HG03064 (cell line): Measurements from ENCODE around the gene MEI1.
A peak's percentile ranks its signal among the peaks of the same experiment; 100 is the strongest.

Source experiments
- ATAC-seq: cut with Tn5 transposase; IDR thresholded peaks from one replicate; pipeline ENCODE4 v1.9.1; 2021; ENCODE audit warnings: low read depth; ENCODE audit not compliant: unreplicated experiment

Gene MEI1

DNA sequence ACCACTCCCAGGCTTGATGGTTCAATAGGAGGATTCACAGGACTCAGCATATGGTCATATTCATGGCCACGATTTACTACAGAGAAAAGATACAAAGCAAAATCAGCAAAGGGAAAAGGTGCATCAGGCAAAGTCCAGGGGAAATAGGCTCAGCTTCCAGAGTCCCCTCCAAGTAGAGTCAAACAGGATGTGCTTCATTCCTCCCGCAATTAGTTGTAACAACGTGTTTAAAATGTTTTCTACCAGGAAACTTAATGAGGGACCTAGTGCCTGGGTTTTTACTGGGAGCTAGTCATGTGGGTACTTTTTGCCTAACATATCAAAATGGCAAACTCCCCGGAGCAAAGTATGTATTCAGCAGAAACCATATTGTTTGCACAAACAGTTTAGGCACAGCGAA is 118.7 kb downstream of the MEI1 start:
- no peak for ATAC-seq

DNA sequence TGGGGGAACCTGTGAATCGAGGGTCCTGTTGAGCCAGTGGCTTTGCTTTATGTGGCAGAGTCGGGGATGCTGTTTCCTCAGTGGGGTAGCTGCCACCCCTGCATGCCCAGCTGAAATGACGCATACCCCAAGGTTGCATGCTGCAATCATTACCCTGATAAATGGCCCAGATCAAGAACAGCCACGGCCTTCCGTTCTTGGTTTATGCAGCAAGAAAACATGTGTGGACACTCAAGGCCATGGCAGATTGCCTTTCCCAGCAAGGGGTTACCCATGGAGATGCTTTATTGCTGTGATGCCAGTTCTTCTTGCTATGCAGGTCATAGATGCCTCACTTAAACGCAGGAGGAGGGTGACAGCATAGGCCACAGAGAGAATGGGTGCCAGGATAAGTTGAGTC is 119.3 kb downstream of the MEI1 start:
- no peak for ATAC-seq

DNA sequence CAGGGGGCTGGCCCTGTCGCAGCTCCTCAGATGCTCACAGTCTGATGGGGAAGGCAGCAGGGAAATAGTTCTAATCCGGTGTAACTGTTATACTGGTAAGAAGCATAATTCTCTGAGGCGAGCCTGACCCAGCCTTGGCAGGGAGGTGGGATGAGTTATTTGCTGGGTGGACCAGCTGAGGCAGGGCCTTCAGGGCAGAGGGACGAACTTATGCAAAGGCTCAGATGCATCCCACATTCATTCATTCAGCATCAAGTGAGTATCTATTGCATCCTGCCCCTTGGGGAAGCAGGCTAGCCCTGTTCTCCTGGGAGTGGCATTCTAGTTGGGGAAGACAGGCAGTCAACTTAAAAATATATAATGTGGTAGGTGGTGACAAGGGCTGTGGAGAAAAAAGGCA is 120.0 kb downstream of the MEI1 start:
- ATAC-seq, result no peak

DNA sequence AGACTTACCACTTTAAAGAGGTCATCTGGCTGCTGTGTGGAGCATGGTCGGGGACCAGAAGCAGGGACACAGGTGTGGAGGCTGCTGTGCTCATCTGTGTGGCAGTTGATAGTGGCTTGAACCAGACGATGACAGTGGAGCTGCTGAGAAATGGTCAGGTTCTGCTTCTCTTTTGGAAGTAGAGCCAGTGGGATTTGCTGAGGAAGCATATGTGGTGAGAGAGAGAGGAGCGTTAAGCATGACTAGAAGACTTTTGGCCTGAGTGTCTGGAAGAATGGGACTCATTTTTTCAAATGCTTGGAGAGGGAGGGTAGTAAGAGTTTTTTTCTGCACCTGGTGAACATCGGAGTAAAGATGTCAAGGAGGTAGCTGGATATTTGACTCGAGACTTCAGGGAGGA is 121.1 kb downstream of the MEI1 start:
- ATAC-seq, result no peak

DNA sequence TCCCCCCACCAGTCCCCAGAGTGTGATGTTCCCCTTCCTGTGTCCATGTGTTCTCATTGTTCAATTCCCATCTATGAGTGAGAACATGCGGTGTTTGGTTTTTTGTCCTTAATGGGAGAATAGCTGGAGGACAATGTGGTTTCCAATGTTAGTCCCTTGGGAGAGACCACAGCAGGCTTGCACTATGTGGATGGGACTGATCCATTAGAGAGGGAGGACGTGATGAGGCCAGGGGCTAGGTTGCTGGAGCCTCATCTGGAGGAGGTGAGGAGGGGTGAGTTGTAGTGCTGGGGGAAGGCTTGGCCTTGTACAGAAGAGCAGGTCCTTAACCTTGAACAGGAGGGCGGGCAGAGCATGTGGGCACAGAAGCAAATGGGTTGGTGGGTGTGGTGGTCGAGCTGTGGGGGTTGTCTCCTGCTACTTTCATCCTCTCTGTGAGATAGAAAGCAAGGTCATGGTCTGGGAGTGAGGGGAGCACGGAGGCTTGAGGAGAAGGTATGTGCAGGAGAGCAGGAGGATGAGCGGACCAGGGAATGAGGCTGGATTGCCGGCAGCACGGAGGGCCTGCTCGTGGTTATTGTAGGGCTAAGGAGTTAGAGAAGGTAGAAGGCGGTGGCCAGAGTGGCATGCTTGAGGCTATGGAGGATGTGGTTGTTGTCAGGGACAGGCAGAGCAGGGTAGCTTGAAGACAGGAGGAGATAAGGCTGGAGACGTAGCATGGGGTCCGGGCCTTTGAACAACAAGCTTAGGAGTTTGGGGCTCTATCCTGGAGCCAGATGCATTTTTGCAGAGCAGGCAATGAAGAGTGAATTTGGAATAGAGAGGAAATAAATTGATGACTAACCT is 122.4 kb downstream of the MEI1 start:
- no peak for ATAC-seq

DNA sequence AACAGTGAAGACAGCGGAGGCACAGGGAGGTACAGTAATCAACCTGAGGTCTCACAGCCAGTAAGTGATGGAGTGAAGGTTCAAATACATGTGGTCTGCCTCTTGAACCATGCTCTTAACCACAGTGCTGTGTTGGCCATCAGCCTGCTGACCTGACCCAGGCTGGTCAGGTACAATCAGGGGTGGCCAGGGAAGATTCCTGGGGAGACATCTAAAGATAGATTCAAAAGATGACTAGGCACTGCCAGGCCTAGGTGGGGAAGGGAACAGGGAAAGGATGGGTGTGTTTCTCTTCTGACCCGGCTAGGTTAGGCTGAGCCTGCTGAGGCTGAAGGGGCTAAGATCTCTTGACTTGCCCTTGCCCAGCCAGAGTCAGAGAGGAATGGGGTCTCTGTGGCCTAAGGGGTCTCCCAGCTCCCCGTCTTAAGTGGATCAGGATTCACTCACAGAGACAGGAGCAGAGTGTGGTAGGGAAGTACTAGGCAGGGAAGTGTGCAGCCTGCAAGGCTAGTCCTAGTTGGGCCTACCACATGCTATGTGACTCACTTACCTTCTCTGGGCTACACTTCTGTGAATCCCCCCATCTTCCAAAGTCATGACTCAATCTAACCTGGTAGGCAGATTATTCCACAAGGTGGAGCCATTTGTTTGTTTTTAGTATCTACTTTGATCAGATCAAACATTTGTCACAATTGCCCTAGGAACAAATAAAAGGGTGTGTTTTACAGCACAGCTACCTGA is 123.2 kb downstream of the MEI1 start:
- ATAC-seq, result no peak

DNA sequence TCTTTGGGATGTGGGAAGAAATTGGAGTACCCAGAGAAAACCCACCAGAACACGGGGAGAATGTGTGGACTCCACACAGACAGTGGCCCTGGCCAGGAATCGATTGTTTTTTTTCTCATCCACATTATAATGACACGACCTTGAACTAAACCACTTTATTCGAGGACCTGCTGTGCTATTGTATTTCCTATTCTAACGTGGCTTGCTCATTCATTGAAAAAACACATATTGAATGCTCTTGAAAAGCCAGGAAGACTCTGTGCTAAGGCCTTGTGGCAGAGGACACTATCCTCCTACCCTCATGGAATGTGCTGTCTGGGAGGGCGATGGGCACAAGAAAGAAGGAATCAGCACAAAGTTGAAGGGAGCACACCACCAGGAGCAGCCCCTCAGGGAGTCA is 124.5 kb downstream of the MEI1 start:
- ATAC-seq, result no peak

DNA sequence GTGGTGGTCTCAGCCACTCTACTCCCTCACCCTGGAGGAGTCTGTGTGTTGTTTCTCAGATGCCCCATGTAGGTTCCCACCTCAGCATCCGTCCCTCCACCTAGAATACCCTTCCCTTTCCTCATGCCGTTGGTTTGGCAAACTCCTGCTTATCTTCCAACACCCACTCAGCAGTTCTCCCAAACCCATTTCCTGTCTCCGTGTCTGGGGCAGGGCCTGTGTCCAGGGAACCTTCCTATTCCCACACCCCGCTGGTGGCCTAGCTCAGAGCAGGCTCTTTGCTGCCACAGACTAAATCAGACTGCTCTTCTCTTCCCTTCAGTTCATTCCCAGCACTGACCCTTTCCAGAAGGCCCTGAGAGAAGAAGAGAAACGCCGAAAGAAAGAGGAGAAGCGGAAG is 126.1 kb downstream of the MEI1 start:
- no peak for ATAC-seq

DNA sequence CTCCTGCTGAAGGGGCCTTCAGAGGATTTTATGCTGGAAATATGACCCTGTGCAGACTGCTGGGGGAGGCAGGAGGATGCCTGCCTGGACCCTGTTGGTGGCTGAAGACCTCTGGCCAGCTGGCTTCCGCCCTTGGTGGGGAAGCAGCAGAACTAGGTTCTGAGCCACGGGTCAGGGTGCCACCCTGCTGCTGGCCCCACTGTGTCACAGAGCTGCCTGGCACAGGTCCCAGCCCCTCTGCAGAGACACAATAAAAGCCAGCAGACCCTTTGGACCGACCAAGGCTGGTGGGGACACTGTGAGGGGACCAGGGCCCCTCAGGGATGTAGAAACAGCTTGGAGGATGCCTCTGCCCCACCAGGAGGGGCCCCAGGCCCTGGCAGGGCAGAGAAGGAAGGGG is 126.7 kb downstream of the MEI1 start:
- no peak for ATAC-seq

DNA sequence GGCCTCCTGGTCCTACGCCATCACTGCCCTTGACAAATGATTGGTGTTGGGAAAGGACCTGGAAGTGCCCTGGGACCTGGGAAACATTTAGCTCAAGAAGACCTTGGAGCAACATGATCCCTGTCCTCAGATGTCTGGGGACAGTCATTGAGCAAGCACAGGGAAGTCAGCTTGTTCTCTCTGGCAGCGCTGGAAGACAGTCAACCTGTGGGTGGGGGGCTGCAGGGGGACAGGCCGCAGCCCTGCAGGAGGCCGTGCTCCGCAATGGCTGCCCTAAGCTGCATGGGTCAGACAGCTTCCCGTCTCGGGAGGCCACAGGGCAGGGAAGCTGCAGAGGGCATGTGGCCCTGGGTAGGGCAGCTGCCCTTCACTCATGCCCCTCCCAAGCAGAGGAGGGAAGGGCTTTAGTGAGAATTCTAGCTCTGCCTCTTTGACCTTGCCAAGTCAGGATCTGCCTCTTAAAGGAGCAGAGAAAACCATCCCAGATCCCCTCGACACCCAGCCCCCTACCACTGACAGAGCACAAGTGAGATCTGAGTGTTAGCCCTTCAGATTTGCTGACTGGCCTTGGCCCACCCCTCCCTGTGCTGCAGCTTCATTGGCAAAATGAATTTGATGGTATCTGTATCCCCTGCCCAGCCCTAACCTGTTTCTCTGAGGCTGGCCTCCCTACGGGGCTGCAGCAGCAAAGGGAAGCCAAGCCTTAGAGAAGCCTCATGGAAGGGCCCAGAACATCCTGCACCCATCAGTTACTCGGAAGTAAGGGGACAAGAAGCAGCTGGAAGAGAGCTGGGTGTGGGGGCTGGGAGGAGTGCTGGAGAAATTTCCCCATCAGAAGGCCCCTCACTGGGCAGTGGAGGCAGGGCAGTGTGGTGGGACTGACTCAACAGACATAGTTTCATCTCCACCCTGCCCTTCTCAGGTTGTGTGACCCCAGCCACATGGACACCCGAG is 127.4 kb downstream of the MEI1 start:
- ATAC-seq, result no peak

DNA sequence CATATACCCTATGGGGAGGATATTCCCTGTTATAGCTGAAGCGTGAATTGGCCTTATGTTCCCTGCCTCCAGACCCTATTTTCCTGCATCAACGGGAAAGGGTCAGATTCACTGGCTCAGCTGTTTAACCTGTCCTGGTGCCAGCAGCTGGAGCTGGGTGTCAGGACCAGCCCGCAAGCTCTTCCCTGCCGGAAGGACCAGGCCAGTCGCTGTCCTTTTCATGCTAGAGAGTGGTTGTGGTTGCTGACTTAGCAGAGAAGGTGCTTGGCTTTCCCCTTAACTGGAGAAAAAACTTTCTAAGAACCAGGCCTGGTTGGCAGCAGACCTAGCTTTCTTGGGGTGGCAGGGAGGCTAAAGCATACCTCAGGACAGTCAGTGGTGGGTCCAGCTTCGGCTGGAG is 128.4 kb downstream of the MEI1 start:
- no peak for ATAC-seq

DNA sequence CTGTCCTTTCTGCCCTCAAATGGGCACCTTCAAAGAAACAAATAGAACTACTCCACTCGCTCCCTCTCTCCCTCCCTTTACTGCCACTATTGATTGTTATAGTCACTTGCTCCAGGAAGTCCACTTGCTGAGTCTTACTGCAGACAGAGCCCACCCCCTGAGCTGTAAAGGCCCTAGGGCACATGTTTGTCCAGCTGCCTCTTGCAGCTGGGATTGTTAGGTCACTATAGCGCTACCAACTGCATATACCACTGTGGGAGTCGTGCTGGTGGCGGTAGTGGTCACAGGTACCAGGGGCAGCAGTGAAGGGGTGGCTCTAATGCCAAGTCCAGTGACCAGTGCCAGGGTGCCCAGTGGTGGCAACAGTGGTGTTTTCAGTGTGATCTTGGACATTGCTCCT is 129.2 kb downstream of the MEI1 start:
- ATAC-seq, result no peak

DNA sequence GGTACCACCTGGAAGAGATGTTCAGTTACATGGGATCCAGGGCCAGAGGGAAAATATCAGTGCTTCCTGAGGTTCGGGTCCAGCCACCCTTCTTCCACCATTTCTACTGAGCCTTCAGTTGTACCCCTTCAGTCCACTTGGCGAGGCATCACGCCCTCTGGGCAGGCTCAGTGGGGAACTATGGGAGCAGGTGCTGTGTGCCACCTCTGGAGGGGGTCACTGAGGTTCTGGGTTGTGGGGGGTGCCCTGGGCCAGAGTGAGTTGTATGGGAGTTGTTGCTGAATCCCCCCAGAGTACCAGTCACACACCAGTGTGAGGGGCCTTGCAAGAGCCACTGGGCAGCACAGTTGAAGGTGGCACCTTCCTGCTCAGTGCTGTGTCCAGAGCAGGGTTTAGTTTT is 130.9 kb downstream of the MEI1 start:
- no peak for ATAC-seq

DNA sequence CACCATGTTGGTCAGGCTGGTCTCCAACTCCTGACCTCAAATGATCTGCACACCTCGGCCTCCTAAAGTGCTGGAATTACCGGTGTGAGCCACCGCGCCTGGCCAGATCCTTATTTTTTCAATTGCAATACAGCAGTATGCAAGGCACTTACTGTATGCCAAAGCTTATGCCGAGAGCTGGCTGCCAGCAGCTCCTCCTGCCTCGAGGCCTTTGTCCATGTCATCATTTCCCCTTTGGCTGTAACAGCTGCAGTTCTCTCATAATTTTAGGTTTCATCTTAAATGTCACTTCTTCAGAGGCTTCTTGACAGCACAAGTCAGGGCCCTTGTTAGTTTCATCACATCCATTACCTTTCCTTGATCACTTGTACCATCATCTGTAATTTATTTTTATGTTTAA is 132.1 kb downstream of the MEI1 start:
- no peak for ATAC-seq

DNA sequence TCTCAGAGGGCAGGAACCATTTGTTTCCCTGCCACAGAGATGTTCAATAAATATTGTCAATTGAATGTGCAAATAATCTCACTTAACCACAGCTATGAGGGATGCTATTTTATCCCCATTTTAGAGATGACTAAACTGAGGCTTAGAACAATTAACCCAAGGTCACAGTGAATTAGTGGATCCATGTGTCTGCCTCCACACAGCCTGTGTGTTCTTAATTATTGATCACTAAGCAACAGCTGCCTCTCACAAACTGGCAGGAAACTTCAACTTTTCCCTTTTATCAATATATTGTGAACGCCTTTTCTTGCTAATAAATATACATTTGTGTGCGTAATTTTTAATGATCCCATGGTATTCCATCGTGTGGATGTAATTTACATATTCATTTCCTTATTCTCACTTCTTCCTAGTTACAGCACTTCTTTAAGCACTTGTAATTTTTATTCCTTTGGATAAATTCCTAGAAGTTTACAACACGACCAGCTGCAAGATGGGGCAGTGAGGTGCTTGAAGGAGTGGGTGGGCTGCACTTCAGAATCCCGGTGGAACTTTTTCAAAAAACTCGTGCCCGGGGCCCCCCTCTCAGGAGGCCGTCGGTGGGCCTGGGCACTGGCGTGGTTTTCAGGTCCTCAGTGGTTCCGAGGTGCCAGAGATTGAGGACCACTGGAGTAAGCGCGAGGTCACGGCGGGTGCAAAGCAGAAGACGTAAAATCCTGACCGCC is 132.7 kb downstream of the MEI1 start:
- ATAC-seq, result no peak

DNA sequence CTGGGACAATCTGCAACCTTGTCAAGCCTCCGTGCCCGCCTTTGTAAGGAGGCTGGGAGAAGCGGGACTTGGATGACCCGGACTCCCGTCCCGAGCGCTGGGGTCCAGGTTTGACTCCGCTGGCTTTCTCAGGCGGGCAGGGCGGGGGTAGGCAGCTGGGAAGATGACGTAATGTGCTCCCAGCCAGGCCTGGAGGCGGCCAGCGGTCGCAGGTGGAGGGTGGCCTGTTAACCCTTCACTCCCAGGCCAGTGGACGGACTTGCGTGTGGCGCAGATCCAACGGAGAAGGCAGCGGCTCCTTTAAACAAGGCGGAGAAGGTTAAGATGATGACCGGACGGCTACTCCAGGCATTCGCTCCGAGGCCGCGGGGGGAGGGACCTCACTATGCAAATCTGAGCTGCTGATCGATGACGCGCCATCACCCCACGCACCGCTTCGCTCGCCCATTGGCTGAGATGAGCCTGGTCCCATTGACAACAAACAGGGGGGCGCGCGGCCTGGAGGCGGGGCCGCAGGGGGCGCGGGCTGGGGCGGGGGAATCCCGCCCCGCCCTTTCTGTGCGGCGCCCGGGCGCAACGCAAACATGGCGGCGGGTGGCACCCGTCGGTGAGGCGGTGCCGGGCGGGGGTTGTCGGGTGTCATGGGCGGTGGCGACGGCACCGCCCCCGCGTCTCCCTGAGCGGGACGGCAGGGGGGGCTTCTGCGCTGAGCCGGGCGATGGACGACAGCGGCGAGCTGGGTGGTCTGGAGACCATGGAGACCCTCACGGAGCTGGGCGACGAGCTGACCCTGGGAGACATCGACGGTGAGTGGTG is 133.5 kb downstream of the MEI1 start, which contains the start of gene SREBF2:
Gene SREBF2 (plus strand): TSS at position 553 of the 816 bp plus-strand sequence. CDS start 166 bp downstream, at position 719.
- peak; percentile 68 for ATAC-seq

DNA sequence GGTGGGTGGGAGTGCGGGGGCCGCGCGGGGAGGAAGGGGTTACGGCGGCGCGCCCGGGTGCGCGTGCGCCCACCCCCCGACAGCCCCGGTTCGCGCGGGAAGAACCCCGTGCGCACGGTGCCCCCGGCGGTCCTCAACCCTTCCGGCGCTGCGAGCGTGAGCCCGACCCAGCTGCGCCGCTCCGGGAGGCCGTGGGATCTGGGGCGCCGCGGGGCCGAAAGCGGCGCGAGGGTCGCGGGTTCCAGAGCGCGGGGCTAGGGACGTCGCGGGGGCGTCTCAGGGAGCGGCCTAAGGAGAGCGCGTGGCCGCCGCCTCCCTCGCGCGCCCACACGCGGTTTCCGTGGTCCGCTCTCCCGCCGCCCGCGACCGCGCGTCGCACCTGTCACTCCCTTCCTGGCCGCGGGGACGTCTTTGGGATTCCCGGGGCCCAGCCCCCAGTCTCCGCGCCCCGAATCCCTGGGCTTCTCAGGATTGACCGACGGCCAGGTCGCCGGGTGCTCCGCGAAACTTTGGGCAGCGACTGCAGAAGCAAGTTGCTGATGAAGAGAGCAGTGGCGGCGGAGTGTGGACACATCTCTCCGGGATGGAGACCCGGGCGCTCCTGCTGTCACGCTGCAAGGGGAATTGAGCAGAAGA is 134.2 kb downstream of the MEI1 start:
- ATAC-seq, result peak; percentile 15

DNA sequence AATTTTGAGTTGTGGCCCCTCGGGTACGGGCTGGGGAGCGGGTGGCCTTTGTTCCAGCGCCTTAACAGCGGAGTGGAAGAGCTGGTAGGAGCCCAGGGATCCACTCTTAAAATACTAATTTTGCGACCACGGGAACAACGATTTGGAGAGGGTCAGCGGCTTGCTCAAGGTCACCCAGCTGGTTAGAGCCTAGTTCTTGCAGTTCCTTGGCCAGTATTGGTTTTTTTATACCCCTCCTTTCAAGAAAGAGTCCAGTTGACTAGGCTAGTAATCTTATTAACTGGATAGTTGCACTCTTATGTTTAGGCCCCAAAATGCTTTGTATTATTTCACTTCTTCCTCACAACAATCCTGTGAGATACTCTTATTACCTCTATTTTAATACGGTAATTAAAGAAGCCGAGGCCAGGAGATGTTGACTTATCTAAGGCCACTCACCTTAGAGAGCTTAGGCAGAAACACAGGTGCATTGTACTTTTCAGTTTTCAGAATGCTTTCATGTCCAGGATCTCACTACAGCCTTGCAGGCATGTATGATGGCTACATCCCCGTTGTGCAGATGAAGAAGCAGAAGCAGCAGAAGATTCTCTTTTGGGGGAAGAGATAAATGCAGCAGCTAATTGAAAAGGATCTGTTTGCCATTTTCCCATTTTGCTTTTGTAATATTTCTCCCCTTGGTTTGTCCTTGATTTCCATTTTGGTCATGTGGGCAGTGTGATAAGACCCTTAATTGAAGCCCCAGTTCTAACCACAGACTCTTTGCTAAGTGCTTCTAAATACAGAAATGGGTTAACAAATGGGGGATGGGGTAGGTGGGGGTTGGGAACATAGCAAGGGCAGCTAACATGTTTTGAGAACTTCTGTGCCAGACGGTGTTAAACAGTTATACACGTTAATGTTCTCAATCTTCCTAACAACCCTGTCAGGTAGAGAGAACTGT is 135.0 kb downstream of the MEI1 start:
- ATAC-seq, result no peak
